ENCODE data around the gene CNTNAP4.

The CNTNAP4 gene

DNA sequence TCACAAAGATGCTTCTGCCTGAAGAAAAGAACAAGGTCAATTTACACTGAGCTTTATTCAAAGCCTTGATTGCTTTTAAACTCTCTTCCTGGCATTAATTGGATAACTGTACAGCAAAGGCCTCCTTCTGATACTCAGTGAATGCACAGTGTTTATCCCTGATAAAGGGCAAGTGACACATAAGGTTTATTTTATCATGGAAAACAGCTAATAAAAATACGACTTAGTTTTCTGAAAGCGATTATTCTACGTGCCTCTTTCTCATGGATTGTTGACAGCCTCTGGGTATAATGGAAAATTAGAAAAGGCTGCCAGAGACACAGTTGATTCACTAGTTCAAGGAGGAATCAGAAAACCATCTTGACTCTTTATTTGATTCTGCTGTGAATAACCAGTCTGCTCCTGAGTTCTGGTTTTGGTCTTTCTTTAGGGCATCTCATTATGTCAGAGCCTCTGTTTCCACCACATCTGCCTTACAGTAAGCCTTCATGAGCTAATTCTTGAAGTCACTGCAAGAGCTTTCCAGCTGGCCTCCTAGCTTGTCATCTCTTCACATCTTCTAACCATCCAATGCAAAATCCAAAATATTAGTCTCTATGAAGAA lies 212.9 kb downstream of the CNTNAP4 start:
- DNase-seq (ENCODE audit: low spot score), result no peak

DNA sequence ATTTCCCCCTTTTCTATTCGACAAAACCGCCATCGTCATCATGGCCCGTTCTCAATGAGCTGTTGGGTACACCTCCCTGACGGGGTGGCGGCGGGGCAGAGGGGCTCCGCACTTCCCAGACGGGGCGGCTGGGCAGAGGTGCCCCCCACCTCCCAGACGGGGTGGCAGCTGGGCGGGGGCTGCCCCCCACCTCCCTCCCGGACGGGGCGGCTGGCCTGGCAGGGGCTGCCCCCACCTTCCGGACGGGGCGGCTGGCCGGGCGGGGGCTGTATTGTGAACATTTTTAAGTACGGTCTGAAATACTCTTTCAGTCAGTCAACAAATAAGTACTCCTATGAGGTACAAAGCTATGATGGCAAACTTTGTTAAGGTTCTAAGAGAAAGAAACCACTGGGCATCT lies 222.8 kb downstream of the CNTNAP4 start:
- no peak for DNase-seq (ENCODE audit: low spot score)

DNA sequence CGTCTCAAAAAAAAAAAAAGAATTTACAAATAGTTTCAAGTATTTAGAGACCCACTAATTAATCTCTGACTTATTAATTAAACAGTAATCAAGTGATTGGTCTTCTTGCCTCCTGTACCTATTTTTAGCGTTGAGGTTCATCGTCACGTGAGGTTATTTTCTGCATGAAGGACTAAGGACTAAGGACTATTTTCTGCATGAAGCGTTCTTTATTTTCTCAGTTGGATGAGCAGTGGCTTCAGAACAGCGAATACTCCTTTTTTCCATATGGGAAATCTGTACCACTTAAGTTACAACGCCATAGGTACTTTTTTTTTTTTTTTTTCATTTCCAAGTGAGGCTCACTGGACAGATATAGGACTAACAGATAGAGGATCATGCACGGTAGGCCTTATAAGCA lies 224.9 kb downstream of the CNTNAP4 start:
- no peak for DNase-seq (ENCODE audit: low spot score)

DNA sequence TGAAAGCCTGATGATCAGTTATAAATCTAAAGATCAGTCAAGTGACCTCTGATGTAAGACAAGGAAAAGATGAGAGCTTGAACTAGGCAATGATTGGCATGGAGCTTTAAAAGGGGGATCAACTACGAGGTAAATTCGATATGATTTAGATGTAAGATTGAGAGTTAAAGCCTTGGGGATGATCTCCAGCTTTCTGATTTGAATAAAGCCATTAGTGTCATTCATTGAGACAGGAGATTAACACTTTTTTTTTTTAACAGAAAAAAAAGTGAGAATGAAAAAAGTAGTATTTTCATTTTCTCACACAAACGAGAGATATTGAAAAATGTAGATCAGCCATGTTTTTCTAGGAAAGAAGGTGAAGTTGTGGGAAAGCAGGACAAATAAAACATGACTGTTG lies 225.4 kb downstream of the CNTNAP4 start:
- DNase-seq (ENCODE audit: low spot score), result no peak

DNA sequence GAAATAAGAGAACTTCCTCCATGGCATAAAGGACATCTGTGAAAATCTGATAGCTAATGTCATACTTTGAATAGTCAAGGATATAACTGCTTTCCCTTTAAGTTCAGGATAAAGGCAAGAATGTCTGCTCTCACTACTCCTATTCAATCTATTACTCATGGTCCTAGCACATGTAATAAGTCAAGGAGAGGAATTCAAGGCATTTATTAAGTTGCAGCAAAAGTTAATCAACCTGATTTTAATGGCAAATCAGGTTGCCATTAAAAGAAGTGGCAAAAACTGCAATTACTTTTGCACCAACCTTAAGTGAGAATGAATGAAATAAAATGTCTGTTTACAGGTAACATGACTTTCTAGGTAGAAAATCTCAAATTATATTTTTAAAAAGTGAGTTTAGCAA lies 225.9 kb downstream of the CNTNAP4 start:
- no peak for DNase-seq (ENCODE audit: low spot score)

DNA sequence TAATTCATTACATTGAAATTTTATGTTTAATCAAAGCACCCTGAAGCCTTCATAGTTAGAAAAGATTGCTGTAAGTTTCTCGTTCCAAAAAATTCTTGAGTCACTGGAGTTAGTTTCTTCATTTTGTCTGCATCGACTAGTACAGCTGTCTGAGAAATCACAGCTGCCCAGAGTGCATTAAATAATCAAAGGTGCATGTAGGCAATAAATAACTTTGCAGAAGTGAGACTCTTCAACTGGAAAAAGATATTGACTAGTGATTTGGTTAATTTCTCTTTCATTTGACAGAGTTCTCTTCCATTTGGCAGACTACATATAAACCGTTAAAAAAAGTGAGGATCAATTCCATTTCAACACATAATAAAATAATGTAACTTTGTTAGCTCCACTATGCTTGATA lies 234.0 kb downstream of the CNTNAP4 start:
- DNase-seq (ENCODE audit: low spot score), result no peak

DNA sequence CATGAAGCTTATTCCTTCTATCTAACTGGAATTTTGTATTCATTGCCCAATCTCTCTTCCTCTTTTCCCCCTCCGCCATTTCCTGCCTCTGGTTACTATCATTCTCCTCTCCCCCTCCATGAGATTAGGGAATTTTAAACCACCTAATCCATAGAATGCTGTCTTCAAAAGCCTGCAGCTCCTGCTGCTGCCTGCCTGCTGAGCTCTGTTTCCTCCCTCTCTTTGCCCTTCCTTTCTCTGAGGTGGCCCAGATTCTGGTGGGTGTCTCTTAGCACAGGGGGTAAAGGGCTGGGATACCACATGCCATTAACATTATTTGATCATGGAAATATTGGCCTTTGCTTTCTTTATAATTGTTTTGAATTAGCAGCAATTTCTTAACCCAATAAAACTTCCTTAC lies 241.6 kb downstream of the CNTNAP4 start:
- DNase-seq (ENCODE audit: low spot score), result no peak

DNA sequence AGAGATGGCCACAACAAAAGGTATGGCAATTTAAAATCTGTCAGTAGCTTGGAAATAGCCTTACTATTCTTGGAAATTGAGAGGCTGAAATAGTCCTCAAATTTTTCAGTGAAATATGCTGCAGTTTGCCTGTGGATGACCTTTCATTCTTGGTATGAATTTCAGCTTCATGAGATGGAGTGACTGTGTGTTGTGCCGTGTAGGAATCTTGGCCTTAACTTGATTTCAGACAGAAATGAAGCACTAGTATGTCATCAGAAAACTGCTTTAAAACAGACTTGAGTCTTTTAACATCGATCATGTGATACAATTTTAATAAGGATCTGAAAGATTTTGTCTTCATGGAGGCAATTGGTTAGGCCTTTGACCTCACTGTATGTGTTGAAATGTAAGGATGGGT lies 247.2 kb downstream of the CNTNAP4 start:
- DNase-seq (ENCODE audit: low spot score), result no peak

DNA sequence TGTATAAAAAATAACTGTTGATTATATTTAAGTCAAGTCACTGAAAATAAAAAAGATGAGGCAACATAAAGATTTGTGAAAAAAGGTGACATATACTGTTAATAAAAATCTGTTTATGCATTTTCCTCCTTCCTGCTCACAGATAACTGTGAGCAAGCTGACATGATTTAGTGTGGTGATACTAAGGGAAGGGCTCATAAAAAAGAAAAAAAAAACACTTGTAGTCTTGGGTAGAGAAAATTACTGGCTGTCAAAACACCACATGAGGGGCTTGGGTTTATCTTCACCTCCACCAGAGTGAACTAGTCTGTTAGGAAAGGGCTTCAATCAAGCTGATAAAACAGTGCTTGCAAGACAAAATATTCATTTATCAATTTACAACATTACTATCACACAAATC lies 247.6 kb downstream of the CNTNAP4 start:
- no peak for DNase-seq (ENCODE audit: low spot score)

DNA sequence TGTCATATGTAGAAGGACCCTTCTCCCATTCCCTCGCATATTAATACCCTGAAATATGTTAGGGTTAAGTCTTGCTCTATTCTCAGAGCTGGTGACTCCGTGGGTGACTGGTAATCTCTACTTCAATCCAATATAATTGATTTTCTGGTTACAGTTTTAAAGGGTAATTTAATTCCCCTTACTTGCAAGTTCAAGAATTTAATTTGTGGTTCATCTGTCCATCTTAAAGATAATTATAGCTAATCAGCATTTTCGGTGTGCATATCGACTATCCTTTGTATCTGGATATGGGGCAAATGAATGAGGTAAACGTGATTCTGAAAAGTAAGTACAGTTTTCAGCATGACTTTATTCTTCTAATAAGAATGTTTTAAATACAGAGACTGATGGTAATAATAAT lies 250.0 kb downstream of the CNTNAP4 start:
- DNase-seq (ENCODE audit: low spot score), result no peak

DNA sequence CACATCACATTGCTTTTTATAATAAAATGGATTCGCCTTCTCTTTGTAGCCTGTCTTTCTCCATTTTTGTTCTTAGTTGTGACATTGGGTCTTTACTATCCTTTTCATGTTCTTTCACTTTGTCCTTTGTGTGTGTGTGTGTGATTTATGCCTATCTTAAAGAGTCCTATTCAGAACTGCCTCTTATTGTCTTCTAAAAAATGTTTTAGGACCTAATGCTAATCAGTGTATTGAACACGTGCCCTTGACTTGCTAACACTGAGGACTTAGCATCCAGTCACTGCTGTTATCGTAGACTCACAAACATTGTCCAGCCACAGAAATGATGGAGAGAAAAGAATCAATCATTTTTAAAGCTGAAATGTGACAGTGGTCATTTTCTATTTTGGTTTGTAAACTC lies 251.9 kb downstream of the CNTNAP4 start:
- no peak for DNase-seq (ENCODE audit: low spot score)

DNA sequence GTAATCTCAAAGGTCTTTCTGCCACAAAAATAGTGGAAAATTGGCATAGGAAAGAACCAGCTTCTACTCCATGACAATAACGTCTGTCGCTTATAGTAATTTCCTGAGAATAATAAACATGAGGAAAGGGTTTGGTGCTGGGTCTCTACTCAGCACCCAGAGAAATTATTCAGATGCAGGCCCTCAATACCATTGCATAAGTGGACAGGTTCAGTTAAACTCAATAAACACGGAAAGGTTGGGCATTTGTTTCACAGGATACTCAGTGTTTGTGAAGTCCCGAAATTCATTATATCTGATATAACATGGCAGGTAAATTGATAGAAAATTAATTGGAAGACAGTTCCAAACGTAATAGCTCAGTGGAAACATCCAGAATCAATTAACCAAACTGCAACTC lies 254.0 kb downstream of the CNTNAP4 start:
- DNase-seq (ENCODE audit: low spot score), result no peak

DNA sequence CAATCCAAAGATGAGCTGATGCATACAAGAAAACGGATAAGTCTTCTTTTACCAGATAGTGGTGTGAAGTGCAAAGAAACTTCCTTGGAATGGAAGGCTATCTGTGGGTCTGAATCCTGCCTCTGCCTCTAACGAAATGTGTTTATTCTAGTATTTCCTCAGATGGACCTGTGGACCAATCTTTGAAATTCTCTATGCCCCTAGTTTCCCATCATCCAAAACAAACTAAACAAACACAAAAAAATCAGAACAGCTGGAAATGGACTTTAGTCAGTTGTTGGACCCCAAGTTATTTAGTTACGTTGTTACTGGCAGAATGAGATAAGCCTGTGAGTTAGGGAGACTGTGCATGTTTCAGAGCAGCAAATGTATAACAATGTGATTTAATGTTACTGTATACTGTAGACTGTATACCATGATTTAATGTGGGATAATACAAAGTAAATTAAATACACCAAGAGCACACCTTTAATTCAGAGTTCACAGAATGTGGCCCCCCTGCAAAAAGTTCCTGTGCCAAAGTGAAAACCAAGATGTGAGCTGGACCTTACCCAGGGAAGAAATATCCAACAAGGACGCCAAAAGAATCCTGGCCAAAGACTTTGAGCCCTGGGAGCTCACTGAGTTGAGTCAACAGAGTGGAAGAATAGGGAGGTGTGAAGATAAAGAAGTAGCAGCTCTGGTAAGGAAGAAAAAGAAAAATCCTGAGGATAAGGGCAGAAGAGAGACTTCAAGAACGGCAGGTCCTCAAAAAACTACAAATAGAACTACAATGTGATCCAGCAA lies 255.2 kb downstream of the CNTNAP4 start:
- no peak for DNase-seq (ENCODE audit: low spot score)

DNA sequence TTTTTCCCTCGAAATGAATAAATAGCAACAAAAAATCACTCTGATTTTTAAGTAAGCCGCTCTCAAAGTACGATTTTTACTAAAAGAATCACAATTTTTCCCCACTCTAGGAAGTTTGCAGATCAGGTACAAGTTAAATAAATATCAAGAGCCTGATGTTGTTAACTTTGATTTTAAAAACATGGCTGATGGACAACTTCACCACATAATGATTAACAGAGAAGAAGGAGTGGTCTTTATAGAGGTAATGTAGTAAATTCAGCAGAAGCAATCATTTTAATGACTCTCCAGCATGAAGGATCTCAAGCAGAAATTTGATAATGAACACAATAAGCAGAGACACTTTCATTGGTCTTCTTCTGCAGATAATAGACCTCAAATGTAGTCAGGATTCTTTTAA lies 262.4 kb downstream of the CNTNAP4 start:
- no peak for DNase-seq (ENCODE audit: low spot score)

DNA sequence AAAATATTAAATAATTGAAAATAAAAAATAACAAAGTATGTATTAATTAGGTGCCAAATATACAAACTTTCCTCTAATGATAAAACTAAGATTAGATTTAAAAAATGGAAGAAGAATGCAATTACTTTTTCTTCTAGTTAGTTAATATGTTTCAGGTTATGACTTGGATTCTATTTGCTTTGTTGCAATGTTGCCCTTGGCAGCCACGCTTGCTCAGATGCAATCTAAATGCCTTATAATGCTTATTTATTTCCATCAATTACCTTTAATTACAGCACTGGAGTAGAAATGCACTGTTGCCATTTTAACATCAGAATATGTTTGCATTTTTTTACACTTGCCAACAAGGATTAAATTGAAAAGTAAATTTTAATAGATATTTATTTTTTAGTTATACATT lies 263.9 kb downstream of the CNTNAP4 start:
- no peak for DNase-seq (ENCODE audit: low spot score)

DNA sequence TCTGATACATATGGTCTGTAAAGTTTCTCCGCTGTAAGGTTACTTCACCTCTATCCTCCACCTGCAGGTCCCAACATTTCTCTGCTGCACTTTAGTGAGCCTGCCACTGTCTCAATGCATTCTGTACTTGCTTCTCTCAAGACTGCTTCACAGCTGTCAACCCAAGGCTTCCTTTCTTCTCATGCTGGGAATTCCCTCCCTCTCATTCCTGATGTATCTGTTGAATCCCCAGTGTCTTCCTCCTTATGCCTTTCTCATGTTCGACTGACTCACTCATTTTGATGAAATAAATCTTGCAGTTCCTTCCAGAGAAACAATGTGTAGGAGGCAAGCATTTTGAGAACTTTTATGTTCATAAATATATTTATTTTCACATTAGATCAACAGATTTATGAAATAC lies 288.3 kb downstream of the CNTNAP4 start:
- DNase-seq (ENCODE audit: low spot score), result no peak

DNA sequence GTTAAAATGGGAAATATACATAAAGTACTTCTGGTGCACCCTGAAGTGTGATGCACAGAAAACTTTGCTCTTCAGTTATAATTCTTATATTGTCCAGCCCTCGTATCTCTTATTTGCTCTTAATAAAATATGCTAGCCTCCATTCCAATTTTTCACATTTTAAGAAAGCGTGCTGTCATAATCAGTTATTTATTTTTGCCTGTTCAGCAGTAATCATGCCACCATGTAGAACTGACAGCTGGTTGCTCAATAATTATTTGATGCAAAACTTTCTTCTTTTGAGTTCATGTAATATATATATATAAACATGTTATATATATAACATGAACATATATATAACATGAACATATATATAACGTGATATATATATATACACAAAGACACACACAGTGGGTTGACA lies 294.6 kb downstream of the CNTNAP4 start:
- no peak for DNase-seq (ENCODE audit: low spot score)

DNA sequence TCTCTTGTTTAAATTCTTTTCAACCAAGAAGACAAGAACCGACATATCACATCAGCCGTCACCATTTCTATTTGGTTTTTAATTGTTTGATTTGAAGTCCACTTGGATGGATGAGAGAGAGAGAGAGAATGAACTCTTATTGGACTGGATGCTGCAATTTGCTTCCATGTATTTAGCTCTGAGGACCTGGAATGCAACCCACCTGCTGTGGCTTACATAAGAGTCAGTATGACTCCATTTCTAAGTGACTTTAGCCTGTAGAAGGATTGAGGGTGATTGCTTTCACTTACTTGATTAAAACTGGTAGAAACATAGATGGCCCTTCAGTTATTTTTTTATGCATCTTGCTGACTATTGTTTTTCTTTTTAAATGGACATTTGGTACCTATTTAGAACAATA lies 296.1 kb downstream of the CNTNAP4 start:
- no peak for DNase-seq (ENCODE audit: low spot score)

DNA sequence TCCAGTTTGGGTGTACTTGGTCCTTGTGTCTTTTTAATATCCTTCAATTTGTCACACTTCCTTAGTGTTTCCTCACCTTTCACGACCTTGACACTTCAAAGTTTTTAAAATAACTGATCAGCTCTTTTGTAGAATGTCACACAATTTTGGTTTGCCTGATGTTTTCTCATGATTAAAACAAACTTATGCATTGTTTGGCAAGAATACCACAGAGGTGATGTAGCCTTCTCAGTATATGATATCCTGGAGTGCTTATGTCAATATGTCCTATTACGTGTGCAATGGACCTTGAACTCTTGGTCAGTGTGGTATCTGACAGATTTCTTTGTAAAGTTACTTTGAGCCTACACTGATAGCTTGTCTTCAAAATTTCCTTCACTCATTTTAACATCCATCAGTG lies 297.4 kb downstream of the CNTNAP4 start:
- DNase-seq (ENCODE audit: low spot score), result no peak

DNA sequence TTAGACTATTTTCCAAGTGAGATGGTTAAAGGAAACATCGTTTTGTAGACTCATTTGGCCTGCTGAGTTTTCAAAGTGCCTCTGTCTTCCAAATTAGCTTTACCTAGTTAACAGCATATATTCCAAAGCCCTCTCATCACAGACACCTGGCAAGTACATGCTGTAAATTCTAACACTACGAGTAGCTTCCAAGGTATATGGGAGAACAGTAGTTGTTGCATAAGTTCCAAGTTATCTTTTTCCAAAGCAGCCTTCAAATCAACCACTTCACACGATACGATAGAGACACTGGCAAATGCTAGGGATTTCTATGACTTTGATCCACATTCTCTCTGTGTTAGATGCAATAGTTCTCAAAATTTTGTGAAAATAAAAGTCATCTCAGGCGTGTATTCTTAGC lies 299.3 kb downstream of the CNTNAP4 start:
- DNase-seq (ENCODE audit: low spot score), result no peak

DNA sequence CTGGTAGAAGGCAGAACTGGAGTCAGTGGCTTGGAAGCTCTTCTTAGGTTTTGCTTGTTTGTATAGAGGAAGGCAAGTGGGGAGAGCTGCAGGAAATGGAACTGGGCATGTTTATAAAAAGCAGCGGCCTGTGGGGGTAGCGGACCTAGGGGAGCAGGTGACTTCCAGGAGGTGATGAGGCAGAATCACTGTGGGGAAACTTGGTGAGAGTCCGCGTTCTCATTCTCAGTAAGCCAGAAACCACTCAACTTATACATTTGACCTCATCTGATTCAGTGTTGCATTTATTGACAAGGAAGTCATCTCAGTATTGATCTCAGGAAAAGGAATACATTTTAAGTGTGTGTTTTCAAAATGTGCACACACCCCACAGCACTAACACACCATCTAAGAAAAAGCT lies 299.8 kb downstream of the CNTNAP4 start:
- DNase-seq (ENCODE audit: low spot score), result no peak

DNA sequence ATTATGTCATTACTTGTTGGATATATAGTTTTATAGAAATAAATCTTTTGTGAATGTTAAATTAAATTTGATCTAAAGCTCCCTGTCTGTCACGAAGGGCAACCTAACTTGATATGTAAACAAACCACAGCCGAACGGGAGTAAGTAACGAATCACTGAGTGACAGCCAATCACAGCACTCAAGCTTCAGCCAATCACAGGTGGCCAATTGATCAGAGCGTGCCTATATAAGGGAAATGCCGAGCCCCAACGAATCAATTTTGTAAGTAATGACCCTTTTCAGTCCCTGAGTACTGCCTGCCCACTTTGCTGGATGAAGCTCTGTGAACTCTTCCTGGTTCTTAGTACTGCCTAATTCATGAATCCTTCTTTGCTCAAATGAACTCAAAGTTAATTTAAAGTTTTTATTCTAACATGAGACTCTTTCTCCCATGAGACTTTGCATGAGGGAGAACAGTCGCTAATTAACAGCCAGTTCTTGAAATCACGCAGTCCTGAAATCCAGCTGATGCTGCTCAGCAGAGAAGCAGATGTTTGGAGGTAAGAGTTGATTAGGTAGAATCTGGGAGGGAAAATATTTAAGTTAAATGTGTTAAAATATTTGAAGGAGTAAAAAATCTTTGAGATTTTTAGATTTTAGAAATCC lies 302.2 kb downstream of the CNTNAP4 start:
- no peak for DNase-seq (ENCODE audit: low spot score)

DNA sequence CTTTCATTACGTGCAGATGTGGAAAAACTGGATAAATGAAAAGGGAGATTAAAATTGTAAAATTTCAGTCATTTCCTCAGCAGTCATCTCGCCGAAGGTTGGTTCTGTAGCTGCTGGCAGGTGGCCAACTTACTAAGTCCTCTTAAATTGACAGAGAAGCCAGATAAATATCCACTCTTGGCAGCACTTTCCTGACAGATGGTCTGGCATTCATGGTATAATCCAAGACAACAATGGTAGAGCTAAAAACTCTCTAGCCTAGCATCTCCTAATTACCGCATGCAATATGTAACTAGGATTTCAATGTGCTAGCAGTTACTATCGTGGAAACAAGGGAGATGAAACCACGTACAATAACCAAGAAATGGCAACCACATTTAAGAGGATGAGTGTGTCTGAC lies 306.3 kb downstream of the CNTNAP4 start:
- no peak for DNase-seq (ENCODE audit: low spot score)

DNA sequence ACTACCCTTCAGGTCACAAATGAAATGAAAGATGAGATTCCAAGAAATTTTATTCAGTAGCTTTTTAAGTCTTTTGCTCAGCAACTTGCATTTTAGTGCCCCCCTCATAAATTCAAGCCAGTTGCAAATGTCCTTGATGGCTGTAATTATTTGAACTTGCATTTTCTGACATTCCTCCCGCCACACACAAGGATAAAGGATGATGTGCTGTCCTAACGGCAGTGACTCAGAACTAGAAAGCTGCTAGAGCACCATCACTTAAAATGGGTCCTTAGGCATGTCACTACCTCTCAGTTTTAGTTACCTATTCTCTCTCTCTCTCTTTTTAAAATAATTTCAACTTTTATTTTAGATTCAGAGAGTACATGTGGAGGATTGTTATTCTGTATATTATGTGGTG lies 306.7 kb downstream of the CNTNAP4 start:
- DNase-seq (ENCODE audit: low spot score), result no peak

Measured in hepatic stellate cell (primary cell).